BE2C (cell line): Measurements from ENCODE around the gene MRE11.

ENCODE experiments used
- DNase-seq: peaks from one replicate; pipeline ENCODE4 v3.0.0-alpha.2; 2020
- H3K27me3 ChIP-seq: fragments of 250-450 bp; sonication (Bioruptor Pico); 2 replicates; pipeline ENCODE4 v1.5.1; 2020; ENCODE audit warnings: mild to moderate bottlenecking
- H3K36me3 ChIP-seq: fragments of 250-450 bp; sonication (Bioruptor Pico); 2 replicates; pipeline ENCODE4 v1.5.1; 2020; ENCODE audit warnings: mild to moderate bottlenecking
- H3K4me1 ChIP-seq: fragments of 250-450 bp; sonication (Bioruptor Pico); 2 replicates; pipeline ENCODE4 v1.5.1; 2020
- H3K4me3 ChIP-seq: 2 replicates; pipeline ENCODE4 v1.5.1; 2011; ENCODE audit warnings: low read depth, low read length
- H3K9me3 ChIP-seq: fragments of 250-450 bp; sonication (Bioruptor Pico); 2 replicates; pipeline ENCODE4 v1.5.1; 2020
- CTCF ChIP-seq: IDR thresholded peaks from 2 replicates; pipeline ENCODE4 v1.5.1; 2012; ENCODE audit warnings: mild to moderate bottlenecking, low read depth, low read length

Gene MRE11

GRCh38 chr11:94449437-94449836 is 44.2 kb downstream of the MRE11 start:
- TF ChIP-seq CTCF = no peak
- no peak overlapping the region for H3K4me3 ChIP-seq
- peaks cover 29% of the 10 kb centered on the region for H3K36me3 ChIP-seq
- H3K27me3 ChIP-seq = no peaks in the 10 kb centered on the region
- H3K9me3 ChIP-seq = no peaks in the 10 kb centered on the region
- DNase-seq = no peak
- H3K4me1 ChIP-seq = no peaks in the 10 kb centered on the region

GRCh38 chr11:94449029-94449428 is 44.6 kb downstream of the MRE11 start:
- no peak for DNase-seq
- Histone ChIP-seq H3K9me3 (no peaks in the 10 kb centered on the region), H3K4me1 (no peaks in the 10 kb centered on the region), H3K4me3 (no peak overlapping the region), H3K27me3 (no peaks in the 10 kb centered on the region), H3K36me3 (peaks cover 32% of the 10 kb centered on the region)
- TF ChIP-seq CTCF = no peak

GRCh38 chr11:94447149-94447548 is 46.5 kb downstream of the MRE11 start:
- no peak for TF ChIP-seq CTCF
- Histone ChIP-seq H3K27me3 (no peaks in the 10 kb centered on the region), H3K9me3 (no peaks in the 10 kb centered on the region), H3K36me3 (peaks cover 32% of the 10 kb centered on the region), H3K4me3 (no peak overlapping the region), H3K4me1 (no peaks in the 10 kb centered on the region)
- DNase-seq = no peak

- H3K36me3 ChIP-seq = peaks cover 32% of the 10 kb centered on the region
Measured at GRCh38 chr11:94445641-94446040, 48.0 kb downstream of the MRE11 start.

GRCh38 chr11:94433049-94433448 is 60.6 kb downstream of the MRE11 start:
- no peaks in the 10 kb centered on the region for H3K9me3 ChIP-seq

More at GRCh38 chr11:94445641-94446040, 48.0 kb downstream of the MRE11 start:
- Histone ChIP-seq H3K4me3 (no peak overlapping the region), H3K9me3 (no peaks in the 10 kb centered on the region), H3K27me3 (no peaks in the 10 kb centered on the region), H3K4me1 (no peaks in the 10 kb centered on the region)
- no peak for TF ChIP-seq CTCF
- no peak for DNase-seq

GRCh38 chr11:94424662-94425061 is 69.0 kb downstream of the MRE11 start:
- Histone ChIP-seq H3K27me3 (no peaks in the 10 kb centered on the region), H3K4me1 (no peaks in the 10 kb centered on the region), H3K4me3 (no peak overlapping the region), H3K9me3 (no peaks in the 10 kb centered on the region), H3K36me3 (peaks cover 25% of the 10 kb centered on the region)
- DNase-seq = no peak
- TF ChIP-seq CTCF = no peak

More at GRCh38 chr11:94433049-94433448, 60.6 kb downstream of the MRE11 start:
- Histone ChIP-seq H3K36me3 (peaks cover 33% of the 10 kb centered on the region), H3K27me3 (no peaks in the 10 kb centered on the region), H3K4me3 (no peak overlapping the region), H3K4me1 (no peaks in the 10 kb centered on the region)
- no peak for TF ChIP-seq CTCF
- DNase-seq = no peak
